ENCODE data around the gene PPP1R11. TPM values are rescaled to one million over a fixed set of nuclear protein-coding genes. Genes with fewer than 3 reads are reported as not detected.

Gene PPP1R11
- total and polyA plus RNA-seq, 2 of the 13 experiments (the other 11 are each of a cell fraction or from before 2014, with no cell fraction given): 32.1 to 58.9 TPM

DNA sequence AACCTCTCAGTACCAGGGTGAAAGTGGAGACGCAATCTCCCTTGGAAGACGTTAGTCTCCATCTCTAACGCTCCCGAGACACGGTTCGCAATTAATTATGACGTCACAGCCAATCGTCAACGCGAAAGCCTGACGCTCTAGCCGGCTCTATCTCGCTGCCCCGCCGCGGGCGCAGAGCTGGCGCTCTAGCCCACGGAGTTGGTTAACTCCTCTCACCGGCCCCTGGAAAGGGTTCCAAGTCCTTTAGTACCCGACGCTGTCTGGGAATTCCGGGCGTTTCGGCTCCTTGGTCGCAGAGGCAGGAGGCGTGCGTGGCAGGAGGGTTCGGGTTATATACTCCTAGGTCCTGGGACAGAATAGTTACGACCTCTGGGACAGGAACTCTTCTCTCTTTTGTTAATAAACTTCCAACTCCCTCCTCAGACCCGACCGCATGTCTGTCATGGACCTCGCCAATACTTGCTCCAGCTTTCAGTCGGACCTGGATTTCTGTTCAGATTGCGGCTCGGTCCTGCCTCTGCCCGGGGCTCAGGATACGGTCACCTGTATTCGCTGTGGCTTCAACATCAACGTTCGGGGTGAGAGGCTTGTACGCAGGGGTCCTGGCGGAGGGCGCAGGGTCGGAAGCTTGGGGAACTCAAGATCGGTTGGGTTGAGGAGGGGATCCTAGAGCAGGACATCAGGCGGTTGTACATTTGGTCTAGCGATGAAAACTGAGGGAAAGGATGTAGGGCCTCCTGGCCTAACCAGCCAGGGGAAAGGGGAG is 5.7 kb upstream of the PPP1R11 start, which contains the start of gene POLR1H (continued):
- TF ChIP-seq, protein P1, sequence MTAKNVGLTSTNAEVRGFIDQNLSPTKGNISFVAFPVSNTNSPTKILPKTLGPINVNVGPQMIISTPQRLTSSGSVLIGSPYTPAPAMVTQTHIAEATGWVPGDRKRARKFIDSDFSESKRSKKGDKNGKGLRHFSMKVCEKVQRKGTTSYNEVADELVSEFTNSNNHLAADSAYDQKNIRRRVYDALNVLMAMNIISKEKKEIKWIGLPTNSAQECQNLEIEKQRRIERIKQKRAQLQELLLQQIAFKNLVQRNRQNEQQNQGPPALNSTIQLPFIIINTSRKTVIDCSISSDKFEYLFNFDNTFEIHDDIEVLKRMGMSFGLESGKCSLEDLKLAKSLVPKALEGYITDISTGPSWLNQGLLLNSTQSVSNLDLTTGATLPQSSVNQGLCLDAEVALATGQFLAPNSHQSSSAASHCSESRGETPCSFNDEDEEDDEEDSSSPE (CRISPR knock-in tag; IDR thresholded peaks at IDR 0.05): peak; percentile 88
- no peak for TF ChIP-seq KAT2B (IDR thresholded peaks at IDR 0.05; ENCODE audit: borderline replicate concordance, low read depth, low read length)
- TF ChIP-seq RFX5 (IDR thresholded peaks at IDR 0.05; ENCODE audit: low read depth, low read length): peak; percentile 90
- TF ChIP-seq THYN1 (CRISPR knock-in tag; IDR thresholded peaks at IDR 0.05; ENCODE audit: borderline replicate concordance, low read depth): no peak; the same call in 1 of the 2 replicates
- peak; percentile 54; the same call in 1 of the 2 replicates for TF ChIP-seq ZNF598 (CRISPR knock-in tag; IDR thresholded peaks at IDR 0.05; ENCODE audit: borderline replicate concordance)
- peak; percentile 97; the same call in 1 of the 2 replicates for TF ChIP-seq ZNF232 (CRISPR knock-in tag; IDR thresholded peaks at IDR 0.05; ENCODE audit: borderline replicate concordance)
- TF ChIP-seq NR2C2 (CRISPR knock-in tag; IDR thresholded peaks at IDR 0.05; ENCODE audit: borderline replicate concordance): peak; percentile 75
- TF ChIP-seq POLR2A (IDR thresholded peaks at IDR 0.05; ENCODE audit: insufficient read depth in 1 of 2, low read depth in 2 of 2, low read length in 2 of 2): peak; percentile 90 to 97
- TF ChIP-seq CC2D1A (CRISPR knock-in tag; IDR thresholded peaks at IDR 0.05): 0 out of 2 replicates have a peak, but pooled peaks have one; percentile 78
- TF ChIP-seq ZNF619 (CRISPR knock-in tag; IDR thresholded peaks at IDR 0.05): peak; percentile 77; the same call in 1 of the 2 replicates
- TF ChIP-seq ARNT2 (CRISPR knock-in tag; IDR thresholded peaks at IDR 0.05; ENCODE audit: low read depth): peak; percentile 61
- no peak for TF ChIP-seq MAZ (IDR thresholded peaks at IDR 0.05; ENCODE audit: borderline replicate concordance, low read depth, low read length)
- peak; percentile 26; the same call in 1 of the 2 replicates for TF ChIP-seq MAZ (CRISPR knock-in tag; IDR thresholded peaks at IDR 0.05; ENCODE audit: low read depth)
- TF ChIP-seq, protein P2, sequence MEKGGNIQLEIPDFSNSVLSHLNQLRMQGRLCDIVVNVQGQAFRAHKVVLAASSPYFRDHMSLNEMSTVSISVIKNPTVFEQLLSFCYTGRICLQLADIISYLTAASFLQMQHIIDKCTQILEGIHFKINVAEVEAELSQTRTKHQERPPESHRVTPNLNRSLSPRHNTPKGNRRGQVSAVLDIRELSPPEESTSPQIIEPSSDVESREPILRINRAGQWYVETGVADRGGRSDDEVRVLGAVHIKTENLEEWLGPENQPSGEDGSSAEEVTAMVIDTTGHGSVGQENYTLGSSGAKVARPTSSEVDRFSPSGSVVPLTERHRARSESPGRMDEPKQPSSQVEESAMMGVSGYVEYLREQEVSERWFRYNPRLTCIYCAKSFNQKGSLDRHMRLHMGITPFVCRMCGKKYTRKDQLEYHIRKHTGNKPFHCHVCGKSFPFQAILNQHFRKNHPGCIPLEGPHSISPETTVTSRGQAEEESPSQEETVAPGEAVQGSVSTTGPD (CRISPR knock-in tag; IDR thresholded peaks at IDR 0.05): no peak
- peak; percentile 18; the same call in 1 of the 2 replicates for TF ChIP-seq GZF1 (CRISPR knock-in tag; IDR thresholded peaks at IDR 0.05)
- no peak for TF ChIP-seq ZNF850 (CRISPR knock-in tag; conservative IDR thresholded peaks at IDR 0.05)
- no peak for TF ChIP-seq ARID2 (CRISPR knock-in tag; IDR thresholded peaks at IDR 0.05; ENCODE audit: borderline replicate concordance)
- TF ChIP-seq MED13 (CRISPR knock-in tag; IDR thresholded peaks at IDR 0.05): peak; percentile 66; the same call in 1 of the 2 replicates
- no peak for TF ChIP-seq RORA (CRISPR knock-in tag; IDR thresholded peaks at IDR 0.05)
- peak; percentile 96 for TF ChIP-seq ZBTB21 (CRISPR knock-in tag; IDR thresholded peaks at IDR 0.05)
- TF ChIP-seq HOXA3 (CRISPR knock-in tag; IDR thresholded peaks at IDR 0.05): peak; percentile 99
- TF ChIP-seq POLR2AphosphoS5 (IDR thresholded peaks at IDR 0.05; ENCODE audit: low read depth, low read length): peak; percentile 98
- peak; percentile 60; the same call in 1 of the 2 replicates for TF ChIP-seq ZFP36L1 (CRISPR knock-in tag; IDR thresholded peaks at IDR 0.05)
- peak; percentile 67 for TF ChIP-seq CBX1 (IDR thresholded peaks at IDR 0.05; ENCODE audit: low read depth)
- TF ChIP-seq, protein P3, sequence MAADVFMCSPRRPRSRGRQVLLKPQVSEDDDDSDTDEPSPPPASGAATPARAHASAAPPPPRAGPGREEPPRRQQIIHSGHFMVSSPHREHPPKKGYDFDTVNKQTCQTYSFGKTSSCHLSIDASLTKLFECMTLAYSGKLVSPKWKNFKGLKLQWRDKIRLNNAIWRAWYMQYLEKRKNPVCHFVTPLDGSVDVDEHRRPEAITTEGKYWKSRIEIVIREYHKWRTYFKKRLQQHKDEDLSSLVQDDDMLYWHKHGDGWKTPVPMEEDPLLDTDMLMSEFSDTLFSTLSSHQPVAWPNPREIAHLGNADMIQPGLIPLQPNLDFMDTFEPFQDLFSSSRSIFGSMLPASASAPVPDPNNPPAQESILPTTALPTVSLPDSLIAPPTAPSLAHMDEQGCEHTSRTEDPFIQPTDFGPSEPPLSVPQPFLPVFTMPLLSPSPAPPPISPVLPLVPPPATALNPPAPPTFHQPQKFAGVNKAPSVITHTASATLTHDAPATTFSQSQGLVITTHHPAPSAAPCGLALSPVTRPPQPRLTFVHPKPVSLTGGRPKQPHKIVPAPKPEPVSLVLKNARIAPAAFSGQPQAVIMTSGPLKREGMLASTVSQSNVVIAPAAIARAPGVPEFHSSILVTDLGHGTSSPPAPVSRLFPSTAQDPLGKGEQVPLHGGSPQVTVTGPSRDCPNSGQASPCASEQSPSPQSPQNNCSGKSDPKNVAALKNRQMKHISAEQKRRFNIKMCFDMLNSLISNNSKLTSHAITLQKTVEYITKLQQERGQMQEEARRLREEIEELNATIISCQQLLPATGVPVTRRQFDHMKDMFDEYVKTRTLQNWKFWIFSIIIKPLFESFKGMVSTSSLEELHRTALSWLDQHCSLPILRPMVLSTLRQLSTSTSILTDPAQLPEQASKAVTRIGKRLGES (CRISPR knock-in tag; IDR thresholded peaks at IDR 0.05; ENCODE audit: borderline replicate concordance): peak; percentile 79; the same call in 1 of the 2 replicates
- peak; percentile 90 for TF ChIP-seq HNF4A (CRISPR knock-in tag; IDR thresholded peaks at IDR 0.05)
